HG03060 (cell line): ENCODE measurements around the gene WASL.
"Not testable (repeated sequence)": the region's sequence is repeated elsewhere in the genome, so short reads cannot be mapped to it uniquely, and the experiment has no call there.

Experiments
- ATAC-seq: cut with Tn5 transposase; IDR thresholded peaks from one replicate; pipeline ENCODE4 v1.9.1; 2021; ENCODE audit warnings: low read depth, moderate number of reproducible peaks; ENCODE audit not compliant: unreplicated experiment

Gene WASL

GRCh38 chr7:123737168-123737674 is 11.6 kb downstream of the WASL start:
- ATAC-seq: not testable (repeated sequence)

DNA sequence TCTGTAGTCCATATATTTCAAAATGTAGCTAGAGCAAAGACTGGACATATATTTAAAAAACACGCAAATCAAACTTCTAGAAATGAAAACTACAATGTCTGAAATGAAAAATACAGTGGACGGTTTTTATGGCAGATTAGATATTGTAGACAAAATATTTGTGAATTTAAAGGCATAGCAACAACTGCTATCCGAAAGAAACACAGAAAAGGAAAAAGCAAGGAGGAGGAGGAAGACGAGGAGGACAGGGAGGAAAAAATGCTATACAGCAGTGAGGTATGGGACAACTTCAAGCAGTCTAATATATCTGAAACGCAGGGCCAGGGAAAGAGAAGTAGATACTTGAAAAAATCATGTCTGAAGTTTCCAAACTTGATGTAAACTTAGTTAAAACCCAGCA is 13.3 kb downstream of the WASL start:
- no peak for ATAC-seq

- ATAC-seq: no peak
Observed at GRCh38 chr7:123734498-123734897, 14.3 kb downstream of the WASL start.

- no peak for ATAC-seq
Observed at GRCh38 chr7:123732413-123733091, 16.3 kb downstream of the WASL start.

DNA sequence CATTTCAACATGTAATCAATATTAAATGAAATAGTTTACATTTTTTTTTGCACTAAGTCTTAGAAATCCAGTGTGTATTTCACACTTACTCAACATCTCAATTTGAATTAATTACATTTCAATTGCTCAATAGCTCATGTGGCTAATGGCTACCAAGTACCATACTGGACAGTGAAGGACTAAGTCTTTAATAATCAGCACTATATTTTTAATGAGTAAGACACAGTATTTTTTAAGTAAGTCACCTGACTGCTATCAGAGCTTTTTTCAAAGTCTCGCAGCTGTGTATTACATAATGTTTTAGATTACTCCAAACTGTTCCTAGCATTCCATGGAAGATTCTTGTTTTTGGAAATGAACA is 19.6 kb downstream of the WASL start:
- no peak for ATAC-seq

DNA sequence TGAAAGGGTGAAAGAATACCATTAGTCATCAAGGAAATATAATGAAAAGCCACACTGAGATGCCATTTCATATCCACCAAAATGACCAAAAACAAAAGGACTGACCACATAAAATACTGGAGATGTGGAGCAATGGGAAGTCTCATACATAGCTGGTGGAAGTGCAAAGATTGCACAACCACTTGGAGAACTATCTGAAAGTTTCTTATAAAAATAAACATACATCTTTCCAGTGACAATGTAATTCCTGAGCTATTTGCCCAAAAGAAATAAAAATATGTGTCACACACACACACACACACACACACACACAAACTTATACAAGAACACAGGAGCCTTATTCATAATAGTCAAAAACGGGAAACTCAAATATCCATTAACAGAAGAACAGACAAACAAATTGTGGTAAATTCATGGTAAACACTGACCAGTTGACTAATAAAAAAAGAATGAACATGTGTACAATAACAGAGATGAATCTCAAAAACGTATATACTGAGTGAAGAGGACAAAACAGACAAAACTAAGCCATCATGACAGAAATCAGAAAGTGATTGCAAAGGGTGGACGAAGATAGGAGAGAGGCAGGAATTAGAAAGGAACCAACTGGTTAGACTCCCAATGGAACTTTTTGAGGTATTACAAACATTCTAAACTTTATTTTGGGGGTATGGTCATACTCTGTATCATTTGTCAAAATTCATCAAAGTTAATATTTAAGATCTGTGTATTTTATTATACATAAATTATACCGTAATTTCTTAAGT is 21.5 kb downstream of the WASL start:
- no peak for ATAC-seq

DNA sequence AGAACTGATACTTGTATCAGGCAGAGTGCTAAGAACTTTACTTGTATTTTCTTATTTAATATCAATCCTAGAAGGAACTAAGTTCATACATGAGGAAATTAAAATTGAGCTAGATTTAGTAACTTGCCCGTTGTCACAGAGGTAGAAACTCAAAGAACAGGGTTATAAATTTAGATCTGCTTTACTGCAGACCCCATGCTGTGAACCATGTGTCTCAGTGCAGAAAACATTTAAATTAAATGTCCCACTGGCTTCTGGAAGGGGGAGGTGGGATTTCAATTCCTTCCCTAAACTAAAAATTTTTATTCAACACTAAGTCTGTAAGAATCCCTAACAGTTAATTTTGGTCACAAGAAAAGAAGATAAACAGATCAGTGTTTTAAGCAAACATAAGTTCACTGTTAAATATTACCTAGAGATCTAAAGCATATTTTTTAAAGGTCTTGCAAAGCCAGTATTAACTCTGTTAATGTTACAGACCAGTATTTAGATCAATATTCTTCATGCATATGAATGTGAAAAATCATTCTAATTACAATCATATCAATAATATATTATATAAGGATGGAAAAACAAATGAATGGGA is 23.1 kb downstream of the WASL start:
- no peak for ATAC-seq

GRCh38 chr7:123724817-123725253 is 24.0 kb downstream of the WASL start:
- no peak for ATAC-seq

- ATAC-seq: no peak
Observed at GRCh38 chr7:123723913-123724312, 24.9 kb downstream of the WASL start.

GRCh38 chr7:123720527-123720926 is 28.3 kb downstream of the WASL start:
- ATAC-seq: not testable (repeated sequence)

- ATAC-seq: no peak
Observed at GRCh38 chr7:123719197-123719721, 29.5 kb downstream of the WASL start.

GRCh38 chr7:123718773-123719172 is 30.0 kb downstream of the WASL start:
- ATAC-seq: no peak

DNA sequence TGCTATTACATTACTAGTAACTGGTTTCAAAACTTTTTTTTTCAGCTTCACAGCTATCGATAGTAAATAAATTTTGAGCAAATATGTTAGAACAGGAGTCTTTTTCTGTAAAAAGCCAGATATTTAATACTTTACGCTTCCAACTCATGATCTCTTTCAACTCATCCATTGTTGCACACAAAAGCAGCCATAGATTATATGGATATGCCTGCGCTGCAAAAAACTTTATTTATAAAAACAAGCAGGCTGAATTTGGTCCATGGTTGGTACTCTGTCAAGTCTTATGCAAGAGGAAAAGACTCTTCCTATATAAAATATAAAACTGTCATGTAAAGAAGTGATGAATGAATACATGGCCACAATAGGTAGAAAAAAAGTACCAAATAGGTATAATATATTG is 31.1 kb downstream of the WASL start:
- ATAC-seq: no peak

GRCh38 chr7:123716877-123717276 is 31.9 kb downstream of the WASL start:
- no peak for ATAC-seq

GRCh38 chr7:123715799-123716198 is 33.0 kb downstream of the WASL start:
- ATAC-seq: no peak

DNA sequence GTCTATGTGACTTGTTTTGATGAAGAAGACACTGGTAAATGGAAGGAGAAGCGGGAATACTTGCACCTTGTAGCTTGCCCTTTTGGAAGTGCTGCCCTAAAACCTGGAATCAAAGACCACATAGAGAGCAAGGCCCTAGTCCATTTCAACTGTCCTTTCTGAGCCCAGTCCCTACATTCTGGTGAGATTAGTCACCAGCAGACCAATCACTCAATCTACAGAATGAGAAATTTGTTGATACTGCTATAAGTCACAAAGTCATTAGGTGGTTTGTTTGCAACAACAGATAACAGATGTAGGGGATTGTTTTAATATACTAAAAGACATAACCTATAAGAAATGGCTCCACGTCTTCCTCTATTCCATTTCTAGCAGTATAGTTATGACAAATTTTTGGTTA is 33.6 kb downstream of the WASL start:
- no peak for ATAC-seq

- no peak for ATAC-seq
Observed at GRCh38 chr7:123714296-123715080, 34.3 kb downstream of the WASL start.

GRCh38 chr7:123712619-123713018 is 36.2 kb downstream of the WASL start:
- ATAC-seq: no peak

GRCh38 chr7:123711832-123712293 is 36.9 kb downstream of the WASL start:
- no peak for ATAC-seq

DNA sequence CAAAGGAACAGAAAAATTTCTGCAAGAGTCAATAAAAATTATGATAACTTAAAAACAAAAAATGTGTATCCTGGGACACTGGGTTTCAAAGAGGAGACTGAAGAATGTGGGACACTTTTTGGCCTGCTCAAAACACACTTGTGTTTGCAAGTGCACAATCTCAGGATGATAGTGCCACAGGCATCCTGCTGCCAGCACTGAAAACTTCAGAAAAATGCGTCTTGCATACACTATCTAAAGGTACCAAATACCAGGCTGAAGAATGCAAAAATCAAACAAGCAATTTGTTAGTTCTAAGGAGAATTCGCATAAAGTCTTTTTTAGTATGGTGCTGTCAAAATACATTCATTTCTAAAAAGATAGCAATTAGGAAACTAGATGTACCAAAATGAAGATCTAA is 38.1 kb downstream of the WASL start:
- no peak for ATAC-seq
